Trophoblast cell (in vitro differentiated cells and primary cell): Measurements from ENCODE around the gene MYO18A.

Experiments used
- DNase-seq, 2 donors: peaks; one replicate each; pipeline ENCODE4 v3.0.0-alpha.2; 2016
- H2AFZ ChIP-seq: 2 replicates; pipeline ENCODE4 v1.6.1; 2013; ENCODE audit warnings: low read length, moderate library complexity, mild to moderate bottlenecking; ENCODE audit not compliant: insufficient read depth, poor library complexity
- H2AK5ac ChIP-seq: 2 replicates; pipeline ENCODE4 v1.6.1; 2013; ENCODE audit warnings: mild to moderate bottlenecking, low read length
- H2BK120ac ChIP-seq: 2 replicates; pipeline ENCODE4 v1.6.1; 2013; ENCODE audit warnings: low read length, mild to moderate bottlenecking, moderate library complexity; ENCODE audit not compliant: insufficient read depth, poor library complexity
- H2BK12ac ChIP-seq: 2 replicates; pipeline ENCODE4 v1.6.1; 2013; ENCODE audit warnings: mild to moderate bottlenecking, low read length, moderate library complexity
- H2BK5ac ChIP-seq: 2 replicates; pipeline ENCODE4 v1.6.1; 2013; ENCODE audit warnings: low read length, low read depth, moderate library complexity, mild to moderate bottlenecking; ENCODE audit not compliant: poor library complexity
- H3K14ac ChIP-seq: 2 replicates; pipeline ENCODE4 v1.6.1; 2013; ENCODE audit warnings: mild to moderate bottlenecking, low read length
- H3K18ac ChIP-seq: 2 replicates; pipeline ENCODE4 v1.6.1; 2013; ENCODE audit warnings: mild to moderate bottlenecking, low read length
- H3K23ac ChIP-seq: 2 replicates; pipeline ENCODE4 v1.6.1; 2013; ENCODE audit warnings: low read length
- H3K27ac ChIP-seq: 2 replicates; pipeline ENCODE4 v1.5.1; 2013; ENCODE audit warnings: low read depth, mild to moderate bottlenecking, inconsistent platforms, low read length, moderate library complexity
- H3K27me3 ChIP-seq: 2 replicates; pipeline ENCODE4 v1.6.1; 2013; ENCODE audit warnings: inconsistent platforms, mild to moderate bottlenecking, low read length, moderate library complexity; ENCODE audit not compliant: insufficient read depth
- H3K36me3 ChIP-seq, 2 experiments: 1 replicate in 1 of 2; 2 replicates in 1 of 2; pipeline ENCODE4 v1.6.1; 2013; ENCODE audit warnings: low read length in 2 of 2, mild to moderate bottlenecking in 2 of 2, moderate library complexity in 1 of 2; ENCODE audit not compliant: insufficient read depth in 2 of 2, control insufficient read depth in 1 of 2
- H3K4ac ChIP-seq: 2 replicates; pipeline ENCODE4 v1.6.1; 2013; ENCODE audit warnings: low read depth, mild to moderate bottlenecking, low read length, moderate library complexity
- H3K4me1 ChIP-seq, 2 experiments: 1 replicate in 1 of 2; 2 replicates in 1 of 2; pipeline ENCODE4 v1.6.1; 2013; ENCODE audit warnings: low read length in 2 of 2, mild to moderate bottlenecking in 2 of 2, moderate library complexity in 1 of 2; ENCODE audit not compliant: insufficient read depth in 2 of 2, control insufficient read depth in 1 of 2
- H3K4me2 ChIP-seq: 2 replicates; pipeline ENCODE4 v1.6.1; 2013; ENCODE audit warnings: inconsistent platforms, mild to moderate bottlenecking, low read length, moderate library complexity
- H3K4me3 ChIP-seq: 2 replicates; pipeline ENCODE4 v1.5.1; 2013; ENCODE audit warnings: mild to moderate bottlenecking, low read depth, low read length, inconsistent platforms
- H3K79me1 ChIP-seq: one replicate; pipeline ENCODE4 v1.6.1; 2013; ENCODE audit warnings: low read length
- H3K79me2 ChIP-seq: 2 replicates; pipeline ENCODE4 v1.6.1; 2013; ENCODE audit warnings: low read length, mild to moderate bottlenecking; ENCODE audit not compliant: control insufficient read depth, insufficient read depth, poor library complexity
- H3K9ac ChIP-seq: 2 replicates; pipeline ENCODE4 v1.6.1; 2013; ENCODE audit warnings: mild to moderate bottlenecking, low read length
- H3K9me3 ChIP-seq: 2 replicates; pipeline ENCODE4 v1.6.1; 2013; ENCODE audit warnings: low read depth, mild to moderate bottlenecking, control low read depth, inconsistent platforms, low read length; ENCODE audit not compliant: insufficient read depth
- H4K12ac ChIP-seq: 2 replicates; pipeline ENCODE4 v1.6.1; 2013; ENCODE audit warnings: low read depth, mild to moderate bottlenecking, low read length, moderate library complexity
- H4K8ac ChIP-seq: 2 replicates; pipeline ENCODE4 v1.6.1; 2013; ENCODE audit warnings: low read depth, mild to moderate bottlenecking, low read length, moderate library complexity
- H4K91ac ChIP-seq: one replicate; pipeline ENCODE4 v1.6.1; 2013; ENCODE audit warnings: low read depth, mild to moderate bottlenecking, low read length, moderate library complexity
- whole genome bisulfite sequencing: extraction: QIAGEN DNeasy Blood & Tissue Kit; methylation state at CpG from one replicate; pipeline ENCODE4 v1.1.7; 2013; ENCODE audit warnings: missing lambda C conversion rate; ENCODE audit not compliant: insufficient read length, insufficient coverage; ENCODE audit errors: extremely low coverage; 5-methylcytosine and 5-hydroxymethylcytosine counted together

MYO18A gene

GRCh38 chr17:29066047-29066446 lies 114.2 kb downstream of the MYO18A start:
- H2BK5ac ChIP-seq = no peak overlapping the region
- H3K9me3 ChIP-seq = no peaks in the 10 kb centered on the region
- WGBS = no CpG with 5 or more reads among the region's 7 CpGs

GRCh38 chr17:29063992-29064391 lies 116.2 kb downstream of the MYO18A start:
- Histone ChIP-seq H3K36me3 (no peaks in the 10 kb centered on the region), H3K79me1 (no peaks in the 10 kb centered on the region), H4K8ac (no peak overlapping the region), H4K91ac (no peak overlapping the region), H3K23ac (no peak overlapping the region), H3K27me3 (no peaks in the 10 kb centered on the region), H3K14ac (no peak overlapping the region), H3K27ac (no peak overlapping the region), H2BK5ac (no peak overlapping the region), H2BK120ac (no peak overlapping the region), H2AFZ (no peak overlapping the region), H3K4me3 (no peak overlapping the region), H3K79me2 (no peaks in the 10 kb centered on the region), H4K12ac (no peak overlapping the region), H3K4me1 (no peaks in the 10 kb centered on the region), H2AK5ac (no peak overlapping the region), H2BK12ac (no peak overlapping the region), H3K9ac (no peak overlapping the region), H3K4ac (no peak overlapping the region), H3K9me3 (no peaks in the 10 kb centered on the region), H3K18ac (no peak overlapping the region), H3K4me2 (no peak overlapping the region)
- DNase-seq = no peak
- WGBS = no CpG with 5 or more reads among the region's 7 CpGs

More at GRCh38 chr17:29066047-29066446, 114.2 kb downstream of the MYO18A start:
- H3K23ac ChIP-seq = no peak overlapping the region
- no peak overlapping the region for H3K9ac ChIP-seq
- DNase-seq = no peak
- H2BK12ac ChIP-seq = no peak overlapping the region
- no peaks in the 10 kb centered on the region for H3K4me1 ChIP-seq
- H3K4me2 ChIP-seq = no peak overlapping the region
- no peak overlapping the region for H4K8ac ChIP-seq
- H4K91ac ChIP-seq = no peak overlapping the region
- H2AK5ac ChIP-seq = no peak overlapping the region
- H3K27me3 ChIP-seq = no peaks in the 10 kb centered on the region
- H4K12ac ChIP-seq = no peak overlapping the region
- H3K4me3 ChIP-seq = no peak overlapping the region
- H3K36me3 ChIP-seq = no peaks in the 10 kb centered on the region
- H3K18ac ChIP-seq = no peak overlapping the region
- H3K27ac ChIP-seq = no peak overlapping the region
- H2AFZ ChIP-seq = no peak overlapping the region
- no peak overlapping the region for H3K14ac ChIP-seq
- no peaks in the 10 kb centered on the region for H3K79me1 ChIP-seq
- no peak overlapping the region for H3K4ac ChIP-seq
- H3K79me2 ChIP-seq = no peaks in the 10 kb centered on the region
- no peak overlapping the region for H2BK120ac ChIP-seq

- no peak overlapping the region for H3K14ac ChIP-seq
- no peaks in the 10 kb centered on the region for H3K27me3 ChIP-seq
- no peak overlapping the region for H3K23ac ChIP-seq
- H4K91ac ChIP-seq = no peak overlapping the region
- no peak overlapping the region for H3K4ac ChIP-seq
- no peaks in the 10 kb centered on the region for H3K4me1 ChIP-seq
- H2AK5ac ChIP-seq = no peak overlapping the region
- no peaks in the 10 kb centered on the region for H3K79me2 ChIP-seq
- no peak overlapping the region for H2BK5ac ChIP-seq
- H4K12ac ChIP-seq = no peak overlapping the region
- H3K4me3 ChIP-seq = no peak overlapping the region
- H4K8ac ChIP-seq = no peak overlapping the region
- H3K79me1 ChIP-seq = no peaks in the 10 kb centered on the region
- DNase-seq = no peak
- no peak overlapping the region for H3K9ac ChIP-seq
- H3K27ac ChIP-seq = no peak overlapping the region
- H2BK120ac ChIP-seq = no peak overlapping the region
- H3K36me3 ChIP-seq = no peaks in the 10 kb centered on the region
- H2BK12ac ChIP-seq = no peak overlapping the region
- H3K18ac ChIP-seq = no peak overlapping the region
- H2AFZ ChIP-seq = no peak overlapping the region
- WGBS = no CpG with 5 or more reads among the region's 9 CpGs
- H3K4me2 ChIP-seq = no peak overlapping the region
- no peaks in the 10 kb centered on the region for H3K9me3 ChIP-seq
Observed at GRCh38 chr17:29062215-29062614, 118.0 kb downstream of the MYO18A start.

- Histone ChIP-seq H3K18ac (no peak overlapping the region), H3K14ac (no peak overlapping the region), H3K4ac (no peak overlapping the region), H3K9ac (no peak overlapping the region), H2BK120ac (no peak overlapping the region), H3K27ac (no peak overlapping the region), H2AFZ (no peak overlapping the region), H3K23ac (no peak overlapping the region), H3K79me2 (no peaks in the 10 kb centered on the region), H3K4me1 (no peaks in the 10 kb centered on the region), H4K91ac (no peak overlapping the region), H3K79me1 (no peaks in the 10 kb centered on the region), H3K4me2 (no peak overlapping the region), H3K4me3 (no peak overlapping the region), H4K8ac (no peak overlapping the region), H3K27me3 (no peaks in the 10 kb centered on the region), H2AK5ac (no peak overlapping the region), H4K12ac (no peak overlapping the region), H2BK12ac (no peak overlapping the region), H2BK5ac (no peak overlapping the region), H3K9me3 (no peaks in the 10 kb centered on the region), H3K36me3 (no peaks in the 10 kb centered on the region)
- WGBS = no CpG with 5 or more reads among the region's 8 CpGs
- no peak for DNase-seq
Observed at GRCh38 chr17:29061036-29061435, 119.2 kb downstream of the MYO18A start.
